OCI-M1 (cell line): ENCODE data around the gene IFT22.

ENCODE experiments used
- DNase-seq: peaks from one replicate; lab custom pipeline; 2025; lab: John Stamatoyannopoulos, UW

The IFT22 gene

GRCh38 chr7:101277155-101277554 is 44.5 kb downstream of the IFT22 start:
- DNase-seq = no peak

DNA sequence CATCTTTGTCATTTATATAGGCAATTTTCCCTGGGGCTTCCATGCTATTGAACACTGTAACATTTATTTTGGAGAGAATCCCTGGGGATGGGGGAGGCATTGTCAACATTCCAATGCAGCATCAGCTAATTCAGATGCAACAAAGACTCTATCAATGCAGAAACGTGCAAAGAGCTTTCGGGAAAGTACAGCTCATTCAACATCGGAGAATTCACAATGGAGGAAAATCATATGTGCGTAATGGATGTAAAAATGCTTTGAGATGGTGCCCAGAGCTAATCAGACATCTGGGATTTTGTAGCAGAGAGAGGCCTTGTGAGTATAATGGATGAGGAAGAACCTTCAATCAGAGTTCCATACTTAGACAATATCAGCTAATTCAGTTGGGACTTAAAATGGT is 48.4 kb downstream of the IFT22 start:
- no peak for DNase-seq

DNA sequence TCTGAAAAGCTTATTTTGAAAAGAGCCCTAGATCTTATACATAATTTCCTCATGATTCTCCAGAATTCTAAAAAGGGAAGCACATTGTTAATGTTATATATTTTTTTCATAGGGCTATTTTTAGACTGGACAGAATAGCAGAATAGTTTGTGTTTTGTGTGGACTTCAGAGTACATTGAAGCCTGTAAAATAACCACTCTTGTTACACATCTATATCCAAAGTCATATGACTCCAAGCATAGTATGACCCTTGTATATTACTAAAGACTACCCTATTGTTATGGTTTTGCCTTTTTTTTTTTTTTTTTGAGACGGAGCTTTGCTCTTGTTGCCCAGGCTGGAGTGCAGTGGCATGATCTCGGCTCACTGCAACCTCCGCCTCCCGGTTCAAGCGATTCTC is 50.6 kb downstream of the IFT22 start:
- DNase-seq = peak; percentile 51

- DNase-seq = no peak
Observed at GRCh38 chr7:101269664-101270063, 51.9 kb downstream of the IFT22 start.

GRCh38 chr7:101265622-101266516 is 55.7 kb downstream of the IFT22 start:
- peak; percentile 97 for DNase-seq

DNA sequence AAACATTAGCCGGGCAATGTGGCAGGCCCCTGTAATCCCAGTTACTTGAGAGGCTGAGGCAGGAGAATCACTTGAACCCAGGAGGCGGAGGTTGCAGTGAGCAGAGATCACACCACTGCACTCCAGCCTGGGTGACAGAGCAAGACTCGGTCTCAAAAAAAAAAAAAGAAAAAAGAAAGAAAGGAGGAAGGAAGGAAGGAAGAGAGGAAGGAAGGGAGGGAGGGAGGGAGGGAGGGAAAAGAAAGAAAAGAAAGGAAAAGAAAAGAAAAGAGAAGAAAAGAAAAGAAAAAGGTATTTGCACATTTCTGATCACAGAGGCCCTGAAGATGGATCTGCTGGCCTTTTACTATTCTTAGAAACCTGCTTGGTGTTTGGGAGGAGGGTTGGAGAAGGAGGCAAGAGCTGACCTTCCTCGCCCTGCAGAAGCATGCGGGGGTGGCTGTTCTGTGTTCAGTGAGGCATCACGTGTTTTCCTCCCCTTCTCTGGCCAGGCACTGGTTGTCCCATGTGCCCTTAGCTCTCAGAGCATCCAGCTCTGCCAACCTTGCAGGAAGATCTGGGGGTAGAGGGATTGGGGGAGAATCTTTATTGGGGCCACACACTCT is 57.4 kb downstream of the IFT22 start:
- DNase-seq = peak; percentile 90
